GM21528 (cell line): Measurements from ENCODE around the gene ARID1B.

Experiments
- ATAC-seq: cut with Tn5 transposase; IDR thresholded peaks from one replicate; pipeline ENCODE4 v1.9.1; 2021; ENCODE audit warnings: mild to moderate bottlenecking, moderate library complexity; ENCODE audit not compliant: unreplicated experiment, low FRiP score

ARID1B gene

DNA sequence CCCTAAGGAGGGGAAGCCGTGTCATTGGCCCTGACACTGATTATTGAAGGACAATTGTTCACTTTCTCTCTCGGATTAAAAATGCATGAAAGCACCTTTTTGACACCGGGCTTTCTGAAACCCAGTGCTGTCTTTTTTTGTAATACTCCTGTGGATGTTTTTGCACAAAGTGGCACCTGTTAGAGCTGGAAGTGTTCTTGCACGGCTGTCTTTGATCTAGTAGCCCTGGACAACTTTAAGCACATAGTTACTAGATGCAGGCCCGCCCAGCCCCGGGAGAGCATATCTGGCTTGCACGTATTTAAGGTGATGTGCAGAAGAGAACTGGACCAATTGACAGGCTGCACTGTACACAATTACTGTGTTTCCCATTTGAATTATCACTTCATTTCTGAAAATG lies 72.6 kb downstream of the ARID1B start:
- no peak for ATAC-seq

DNA sequence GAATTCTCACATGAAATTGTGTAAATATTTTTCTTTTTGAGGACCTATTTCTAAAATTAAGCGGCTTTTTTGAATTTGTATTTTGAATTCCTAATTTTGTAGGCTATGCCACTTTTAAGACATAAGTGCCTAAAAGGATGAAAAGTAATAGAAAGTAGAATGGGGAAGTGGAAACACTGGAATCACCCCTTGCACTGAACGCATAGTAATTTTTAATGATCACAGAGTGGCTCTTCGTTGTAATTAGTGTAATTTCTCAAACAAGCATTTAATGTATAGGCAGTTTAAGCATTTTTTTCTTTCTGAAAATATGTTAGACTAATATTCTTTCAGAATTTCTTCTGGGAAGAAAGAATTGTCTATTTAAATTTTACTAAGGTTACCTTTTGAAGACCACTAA lies 73.2 kb downstream of the ARID1B start:
- no peak for ATAC-seq

DNA sequence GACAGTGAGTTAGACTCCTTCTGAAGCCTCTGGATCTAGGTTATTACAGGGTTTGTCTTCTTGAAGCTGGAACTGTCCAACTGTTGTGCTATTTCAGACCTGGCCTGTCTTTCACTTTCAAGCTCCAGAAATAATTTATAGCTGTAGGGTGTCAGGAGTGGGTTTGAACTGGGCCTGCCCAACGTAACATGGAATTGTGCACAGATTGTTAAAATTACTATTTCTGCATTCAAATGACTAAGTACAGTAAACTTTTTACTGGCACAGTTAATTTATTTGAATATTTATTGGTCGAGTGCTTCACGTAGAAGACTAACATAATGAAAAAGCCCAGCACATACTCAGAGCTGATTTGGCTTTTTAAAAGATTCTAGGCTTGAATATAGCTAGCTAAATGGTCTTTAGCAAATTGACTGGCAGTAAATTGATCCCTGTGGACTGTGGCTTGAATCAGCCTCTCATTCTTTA lies 74.3 kb downstream of the ARID1B start:
- peak; percentile 39 for ATAC-seq

DNA sequence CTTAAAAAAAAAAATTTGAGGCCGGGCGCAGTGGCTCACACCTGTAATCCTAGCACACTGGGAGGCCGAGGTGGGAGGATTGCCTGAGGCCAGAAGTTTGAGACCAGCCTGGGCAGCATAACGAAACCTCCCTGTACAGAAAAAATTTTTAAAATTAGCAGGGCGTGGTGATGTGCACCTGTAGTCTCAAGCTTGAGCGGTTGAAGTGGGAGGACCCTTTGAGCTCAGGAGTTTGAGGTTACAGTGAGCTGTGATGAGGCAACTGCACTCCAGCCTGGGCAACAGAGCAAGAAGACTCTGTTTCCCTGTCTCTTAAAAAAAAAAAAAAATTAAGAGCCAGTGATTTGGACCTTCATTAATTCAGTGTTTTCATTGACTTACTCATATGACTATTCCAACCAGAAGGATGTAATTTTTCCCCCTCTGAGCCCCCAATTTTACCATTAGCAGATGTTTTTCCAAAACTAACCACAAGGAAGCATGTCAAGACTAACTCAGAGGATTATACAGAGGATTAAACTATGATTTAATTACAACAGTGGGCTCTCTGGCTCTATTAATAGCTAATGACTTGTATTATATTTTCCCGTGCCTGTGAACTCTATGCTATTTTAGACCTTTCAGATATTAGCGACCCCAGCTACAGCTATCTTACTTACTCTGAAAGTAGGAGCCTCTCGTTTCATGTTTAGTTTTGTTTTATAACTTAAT lies 75.1 kb downstream of the ARID1B start:
- peak; percentile 64 for ATAC-seq

DNA sequence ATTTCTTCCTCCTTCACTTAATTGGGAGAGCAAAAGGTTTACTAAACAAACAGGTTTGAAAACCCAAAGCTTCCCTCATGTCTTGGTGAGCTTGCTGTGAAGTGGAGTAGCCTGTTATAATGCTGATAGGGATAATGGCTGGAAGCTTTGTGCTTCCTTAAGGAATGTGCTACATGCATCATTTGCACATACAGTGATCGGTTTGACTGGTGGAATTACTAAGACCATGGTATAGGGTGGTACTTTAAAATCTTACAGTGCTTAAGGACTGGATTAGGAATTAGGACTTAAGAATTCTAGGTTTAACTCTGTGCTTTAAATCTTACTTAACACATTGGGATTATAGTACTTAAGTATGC lies 75.7 kb downstream of the ARID1B start:
- ATAC-seq: no peak

DNA sequence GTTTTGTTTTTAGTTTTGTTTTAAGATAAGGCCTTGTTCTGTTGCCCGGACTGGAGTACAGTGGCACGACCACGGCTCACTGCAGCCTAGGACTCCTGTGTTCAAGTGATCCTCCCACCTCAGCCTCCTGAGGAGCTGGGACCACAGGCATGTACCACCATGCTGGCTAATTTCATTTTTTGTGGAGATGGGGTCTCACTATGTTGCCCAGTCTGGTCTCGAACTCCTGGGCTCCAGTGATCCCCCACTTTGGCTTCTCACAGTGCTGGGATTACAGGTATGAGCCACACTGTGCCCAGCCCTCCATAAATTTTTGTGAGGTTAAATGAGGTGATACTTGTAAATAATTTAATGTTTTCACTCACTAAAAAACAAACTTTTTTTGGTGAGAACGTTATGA lies 76.6 kb downstream of the ARID1B start:
- ATAC-seq: no peak

DNA sequence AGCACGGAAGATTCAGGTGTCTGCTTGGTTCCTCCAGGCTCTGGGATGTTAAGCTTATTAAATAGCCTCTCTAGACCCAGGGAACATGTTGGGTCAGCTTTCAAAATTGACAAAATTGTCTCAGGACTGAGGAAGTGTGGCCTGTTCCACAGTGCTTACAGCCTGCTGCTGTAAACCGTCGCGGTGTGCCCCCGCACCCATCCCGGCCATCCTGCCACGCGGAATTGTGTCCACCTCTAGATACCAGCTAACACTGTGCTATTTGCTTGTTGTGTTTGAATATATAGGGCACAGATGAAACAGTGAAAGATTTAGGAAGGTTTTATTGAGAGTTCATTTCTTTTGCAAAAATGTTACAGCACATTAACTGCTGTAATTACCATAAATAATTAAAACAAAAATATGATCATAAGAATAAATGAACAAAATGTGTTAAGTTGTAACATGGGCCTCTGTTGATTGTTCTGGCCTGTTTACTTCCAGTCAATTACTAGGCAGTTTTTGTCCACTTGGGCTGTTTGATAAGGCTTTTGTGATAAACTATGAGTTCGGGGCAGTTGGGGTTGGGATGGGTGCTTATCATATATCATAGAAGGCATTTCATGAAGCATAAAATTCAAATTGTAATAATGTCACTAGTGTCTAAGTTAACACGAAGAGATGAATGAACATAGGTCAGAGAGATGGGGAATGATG lies 77.4 kb downstream of the ARID1B start:
- no peak for ATAC-seq

DNA sequence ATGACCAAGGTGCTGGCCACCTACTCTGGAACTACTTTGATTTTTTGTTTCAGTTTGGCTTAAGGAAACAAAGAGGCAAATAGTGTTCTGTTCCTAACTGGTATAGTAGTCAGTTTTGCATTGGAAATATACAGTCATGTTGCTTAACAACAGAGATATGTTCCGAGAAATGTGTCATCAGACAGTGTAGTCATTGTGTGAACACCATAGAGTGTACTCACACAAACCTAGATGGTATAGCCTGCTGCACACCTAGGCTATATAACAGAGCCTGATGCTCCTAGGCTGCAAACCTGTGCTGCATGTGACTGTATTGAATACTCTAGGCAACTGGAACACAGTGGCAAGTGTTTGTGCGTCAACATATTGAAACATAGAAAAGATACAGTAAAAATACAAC lies 80.4 kb downstream of the ARID1B start:
- no peak for ATAC-seq

DNA sequence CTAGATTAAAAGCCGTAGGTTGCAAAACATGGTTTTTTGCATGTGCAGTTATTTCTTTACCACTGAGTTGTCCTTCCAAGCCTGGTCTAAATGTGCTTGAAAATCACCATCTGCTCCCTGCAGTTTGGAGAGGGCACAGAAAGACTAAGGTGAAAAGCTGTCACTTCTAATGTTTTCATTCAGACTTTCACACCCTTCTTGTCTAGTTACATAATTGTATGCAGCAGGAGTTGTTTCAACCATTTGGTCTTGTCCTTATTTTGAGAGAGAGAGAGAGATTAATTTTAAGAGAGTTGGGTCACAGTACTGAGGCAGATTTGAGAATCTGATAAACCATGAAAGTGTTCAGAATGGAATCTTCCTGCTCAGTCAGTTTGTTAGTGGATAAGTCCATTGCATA lies 82.5 kb downstream of the ARID1B start:
- ATAC-seq: no peak

DNA sequence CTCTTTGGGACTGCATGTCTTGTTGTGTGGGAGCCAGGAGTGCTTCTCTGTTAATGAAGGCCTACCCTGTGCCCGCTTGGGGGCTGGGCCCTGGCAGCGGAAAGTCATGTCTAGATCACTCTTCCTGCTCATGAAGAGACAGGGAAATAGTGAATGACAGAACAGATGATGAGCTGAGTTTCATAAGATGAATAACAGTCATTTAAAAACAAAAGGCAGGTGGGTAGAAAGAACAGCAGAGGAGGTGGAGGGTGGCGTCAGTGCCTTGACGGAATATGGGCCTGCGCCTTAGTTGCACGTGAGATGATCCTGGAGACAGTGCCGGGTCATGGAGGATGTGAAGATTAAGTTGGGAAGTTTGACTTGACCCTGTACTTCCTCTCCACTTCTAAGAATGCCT lies 85.5 kb downstream of the ARID1B start:
- ATAC-seq: no peak

DNA sequence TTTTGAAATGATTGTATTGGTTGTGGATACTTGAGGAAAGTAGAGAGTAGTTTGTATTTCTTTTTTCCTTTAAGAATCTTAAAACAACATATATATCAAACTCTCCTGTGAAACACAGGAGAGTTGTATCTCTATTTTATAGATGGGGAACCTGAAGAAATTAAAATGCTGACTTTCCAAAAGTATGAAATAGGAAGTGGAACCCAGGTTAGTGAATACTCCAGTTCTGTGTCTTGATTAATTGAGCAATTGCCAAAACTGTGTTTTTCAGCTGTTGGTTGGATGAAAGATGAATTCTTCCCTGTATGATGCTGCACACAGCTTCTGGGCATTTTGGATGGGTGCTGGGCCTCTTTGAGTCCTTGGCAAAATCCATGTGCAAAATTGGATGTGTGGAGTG lies 86.3 kb downstream of the ARID1B start:
- ATAC-seq: no peak

DNA sequence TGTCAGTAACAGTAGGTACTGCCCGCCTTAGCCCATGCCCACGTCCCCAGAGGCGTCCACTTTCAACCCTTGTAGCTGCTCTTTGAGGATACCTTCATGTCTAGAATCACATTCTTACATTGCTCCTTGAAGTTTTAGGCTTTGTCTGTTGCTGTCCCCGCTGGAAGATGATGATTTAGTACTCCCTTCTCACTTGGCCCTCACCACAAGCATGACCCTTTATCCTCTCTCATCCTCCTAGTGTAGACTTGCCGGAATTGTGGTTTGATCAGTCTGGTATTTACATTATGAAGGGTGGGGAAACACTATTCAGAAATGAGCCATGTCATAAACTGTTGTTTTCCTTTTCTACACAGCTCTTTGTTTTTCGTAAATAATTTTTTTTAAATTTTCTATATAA lies 87.4 kb downstream of the ARID1B start:
- no peak for ATAC-seq

DNA sequence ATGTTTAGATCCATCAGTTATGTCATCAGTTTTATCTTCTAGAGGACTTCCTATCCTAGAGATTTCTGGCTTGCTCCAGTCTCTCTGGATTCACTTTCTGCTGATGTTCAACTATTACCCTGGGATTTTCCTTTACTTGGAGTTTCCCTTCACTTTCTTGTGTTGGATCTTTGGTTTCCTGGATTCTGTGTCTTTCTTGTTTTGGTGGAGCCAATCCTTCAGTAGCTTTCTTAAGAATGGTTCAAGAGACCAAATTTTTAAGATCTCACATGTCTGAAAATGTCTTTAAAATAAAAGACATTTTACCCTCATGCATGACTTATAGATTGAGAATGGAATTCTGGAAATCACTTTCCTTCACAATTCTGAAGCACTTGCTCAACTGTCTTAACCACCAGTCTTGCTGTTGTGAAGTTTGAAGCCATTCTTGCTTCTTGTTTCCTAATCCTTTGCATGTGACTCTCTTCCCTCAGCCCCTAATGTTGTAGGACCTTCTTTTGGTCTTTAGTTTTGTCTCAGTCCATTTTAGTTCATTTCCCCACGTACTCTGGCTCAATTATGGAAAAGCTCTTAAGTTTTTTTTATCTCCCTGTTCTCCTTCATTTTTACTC lies 87.9 kb downstream of the ARID1B start:
- no peak for ATAC-seq

DNA sequence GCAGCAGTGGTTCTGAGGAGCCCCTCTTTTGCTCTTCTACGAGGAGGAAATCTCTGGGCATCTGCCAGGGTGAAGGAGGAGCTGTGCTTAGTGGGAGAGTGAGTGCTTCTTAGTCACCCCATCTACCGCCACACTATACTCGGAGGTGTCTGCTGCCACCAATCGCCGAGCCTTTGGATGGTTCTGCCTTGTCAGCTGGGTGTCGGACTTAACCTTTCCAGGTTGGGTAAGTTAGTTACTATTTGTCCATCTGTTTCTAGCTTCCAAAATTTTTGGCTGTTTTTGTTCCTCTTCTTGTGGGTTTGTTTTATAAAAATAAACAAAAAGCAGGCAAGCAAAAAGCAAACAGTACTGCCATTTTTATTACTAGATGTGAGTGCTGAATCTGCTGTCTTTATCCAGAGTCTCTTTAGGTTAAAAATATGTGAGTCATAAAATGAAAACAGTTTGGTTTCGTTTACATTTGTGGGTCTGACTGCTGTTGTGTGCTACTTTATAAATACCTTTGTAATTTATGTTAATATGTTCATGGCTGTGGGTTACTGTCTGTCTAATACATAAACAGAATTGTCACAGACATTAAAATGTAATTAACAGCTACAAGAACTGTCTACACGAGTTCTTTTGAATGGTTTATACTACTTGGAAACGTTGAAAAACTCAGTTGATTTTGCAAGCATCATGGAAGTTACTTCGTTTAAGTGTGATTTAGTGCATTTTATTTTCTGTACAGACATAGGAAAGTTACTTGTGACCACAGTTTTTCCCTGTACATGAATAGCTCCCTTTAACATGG lies 89.2 kb downstream of the ARID1B start:
- no peak for ATAC-seq

DNA sequence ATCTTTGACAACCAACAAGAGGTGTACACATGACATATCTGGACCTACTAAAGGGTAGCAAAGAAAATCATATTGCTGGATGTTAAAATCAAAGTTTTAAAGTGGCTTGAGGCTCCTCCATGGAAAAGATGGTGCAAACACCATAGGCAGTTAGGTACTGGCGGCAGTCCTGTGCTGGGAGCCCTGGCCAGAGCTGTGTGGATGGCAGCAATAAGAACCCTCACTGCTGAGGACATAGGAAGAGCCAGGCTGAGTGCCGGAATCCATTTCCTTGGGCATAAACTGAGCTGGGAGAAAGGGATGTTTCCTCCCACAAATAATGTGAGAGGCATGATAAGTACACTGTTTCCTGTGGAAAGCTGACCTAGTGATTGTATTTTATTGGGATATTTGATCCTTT lies 89.9 kb downstream of the ARID1B start:
- ATAC-seq: no peak

DNA sequence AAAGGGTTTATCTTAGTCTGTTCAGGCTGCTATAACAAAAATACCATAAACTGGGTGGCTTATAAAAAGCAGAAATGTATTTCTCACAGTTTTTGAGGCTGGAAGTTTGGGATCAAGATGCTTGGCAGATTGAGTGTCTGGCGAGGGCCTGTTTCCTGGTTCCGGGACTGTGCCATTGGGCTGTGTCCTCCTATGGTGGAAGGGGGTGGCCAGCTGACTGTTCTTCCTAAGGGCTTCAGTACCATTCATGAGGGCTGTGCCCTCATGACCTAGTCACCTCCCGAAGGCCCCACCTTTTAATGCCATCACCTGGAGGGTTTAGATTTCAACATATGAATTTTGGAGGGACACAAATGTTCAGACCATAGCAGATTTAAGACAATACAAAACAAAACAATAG lies 91.2 kb downstream of the ARID1B start:
- no peak for ATAC-seq

DNA sequence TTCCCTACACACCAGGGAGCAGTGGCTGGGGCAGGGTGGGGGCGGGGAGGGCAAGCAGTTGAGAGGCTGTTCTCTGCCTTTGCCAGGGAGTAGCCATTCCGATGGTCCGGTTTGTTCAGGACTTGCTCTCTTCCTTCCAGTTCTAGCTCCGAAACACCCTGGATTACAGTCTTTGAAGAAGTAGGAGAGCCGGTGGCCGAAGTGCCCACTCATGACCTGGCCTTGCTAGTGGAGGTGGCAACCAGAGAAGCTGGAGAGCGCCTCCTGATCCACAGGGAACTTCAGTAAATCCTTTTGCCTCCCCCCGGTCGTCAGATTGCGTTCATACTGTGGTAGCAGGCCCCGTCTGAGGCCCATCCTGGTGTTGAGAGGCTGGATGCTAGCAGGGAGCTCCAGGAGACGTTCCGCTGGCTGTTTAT lies 92.8 kb downstream of the ARID1B start:
- no peak for ATAC-seq

DNA sequence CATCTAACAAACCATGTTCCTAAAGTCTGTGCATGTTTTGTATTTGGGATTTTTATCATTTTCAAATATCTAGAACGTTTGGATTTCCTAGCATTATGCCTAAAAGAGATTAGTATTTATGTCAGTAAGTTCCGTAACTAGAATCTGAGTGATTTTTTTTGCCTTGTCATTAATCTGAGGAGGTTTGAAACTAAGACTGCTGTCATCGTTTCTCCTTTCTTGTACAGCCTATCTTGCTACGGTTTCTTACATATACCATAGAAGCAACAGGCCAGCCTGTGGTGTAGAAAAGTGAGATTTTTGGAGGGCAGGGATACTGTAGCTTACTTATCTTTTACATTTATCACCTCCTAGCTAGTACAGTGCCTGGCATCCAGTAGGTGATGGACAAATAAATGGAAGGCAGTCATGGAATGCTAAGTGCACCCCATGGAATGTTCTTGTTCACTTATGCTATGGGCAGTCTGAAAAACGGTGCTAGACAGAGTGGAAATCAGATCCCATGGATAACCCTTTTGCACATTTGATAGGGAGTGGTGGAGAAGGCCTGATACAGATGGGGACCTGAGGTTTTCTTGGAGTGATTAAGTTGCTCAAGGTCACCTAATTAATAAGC lies 93.9 kb downstream of the ARID1B start:
- ATAC-seq: no peak

DNA sequence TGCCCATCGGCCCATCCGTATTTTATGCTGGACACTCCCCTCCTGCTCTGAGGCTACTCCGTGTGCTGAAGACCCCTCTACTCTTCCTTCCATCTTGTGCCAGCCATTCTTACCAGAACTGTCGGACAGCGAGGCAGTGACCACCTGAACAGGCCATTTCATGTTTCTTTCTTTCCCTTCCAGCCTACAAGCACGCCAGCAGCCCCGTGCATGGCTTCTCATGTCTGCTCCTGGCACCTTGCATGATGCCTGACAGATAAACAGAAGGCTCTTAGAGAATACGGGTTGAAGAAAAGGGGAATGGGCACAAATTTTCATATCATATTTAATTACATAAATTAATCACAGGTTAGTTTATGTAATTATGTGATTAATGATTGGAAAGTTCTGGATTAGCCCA lies 95.7 kb downstream of the ARID1B start:
- no peak for ATAC-seq

DNA sequence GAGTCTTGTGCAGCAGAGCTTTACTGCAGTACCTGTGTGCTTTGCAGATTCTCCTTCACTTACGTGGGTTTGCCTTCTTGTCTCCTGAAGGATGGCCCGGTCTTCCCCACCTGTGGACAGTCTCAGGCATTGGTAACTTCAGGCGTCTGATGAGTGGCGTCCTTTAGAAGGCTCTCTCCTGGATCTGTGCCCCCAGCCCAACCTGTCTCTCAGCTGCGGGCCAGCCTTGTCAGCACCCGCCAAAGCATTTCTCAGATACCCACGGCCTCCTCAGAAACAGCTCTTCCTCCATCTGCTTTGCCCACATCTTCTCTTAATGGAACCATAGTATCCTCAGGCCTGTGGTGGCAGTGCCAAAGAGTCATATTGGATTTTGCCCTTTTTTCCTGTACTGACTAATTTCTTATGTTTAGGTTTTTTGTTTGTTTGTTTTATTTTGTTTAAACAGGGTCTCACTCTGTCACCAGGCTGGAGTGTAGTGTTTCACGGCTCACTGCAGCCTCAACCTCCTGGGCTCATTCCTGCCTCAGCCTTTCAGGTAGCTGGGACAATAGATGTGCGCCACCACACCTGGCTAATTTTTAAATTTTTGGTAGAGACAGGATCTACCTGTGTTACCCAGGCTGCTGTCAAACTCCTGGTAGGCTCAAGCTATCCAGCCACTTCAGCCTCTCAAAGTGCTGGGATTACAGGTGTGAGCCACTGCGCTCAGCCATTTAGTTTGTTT lies 96.6 kb downstream of the ARID1B start:
- ATAC-seq: no peak
